HG03025 (cell line): ENCODE measurements around the gene PDZRN3.

Experiments
- ATAC-seq: cut with Tn5 transposase; IDR thresholded peaks from one replicate; pipeline ENCODE4 v1.9.1; 2021; ENCODE audit warnings: mild to moderate bottlenecking, moderate library complexity; ENCODE audit not compliant: unreplicated experiment, low FRiP score

PDZRN3 gene

GRCh38 chr3:73401616-73402279, 223.0 kb downstream of the PDZRN3 start:
- no peak for ATAC-seq

- ATAC-seq = no peak
These were observed 223.7 kb downstream of the PDZRN3 start for GRCh38 chr3:73401059-73401458.

GRCh38 chr3:73399666-73400253, 225.0 kb downstream of the PDZRN3 start:
- no peak for ATAC-seq

GRCh38 chr3:73399106-73399505, 225.6 kb downstream of the PDZRN3 start:
- ATAC-seq = no peak

GRCh38 chr3:73398084-73398483, 226.7 kb downstream of the PDZRN3 start:
- ATAC-seq = no peak

- ATAC-seq = no peak
These were observed 230.5 kb downstream of the PDZRN3 start for GRCh38 chr3:73394240-73394639.

GRCh38 chr3:73393005-73393404, 231.7 kb downstream of the PDZRN3 start:
- ATAC-seq = no peak

GRCh38 chr3:73391984-73392383, 232.8 kb downstream of the PDZRN3 start:
- no peak for ATAC-seq

- no peak for ATAC-seq
These were observed 234.8 kb downstream of the PDZRN3 start for GRCh38 chr3:73389928-73390327.

- ATAC-seq = no peak
These were observed 235.5 kb downstream of the PDZRN3 start for GRCh38 chr3:73389117-73389813.

- ATAC-seq = no peak
These were observed 239.2 kb downstream of the PDZRN3 start for GRCh38 chr3:73385568-73385967.

GRCh38 chr3:73384091-73384906, 240.4 kb downstream of the PDZRN3 start:
- ATAC-seq = no peak

- ATAC-seq = no peak
These were observed 241.2 kb downstream of the PDZRN3 start for GRCh38 chr3:73383470-73384049.

GRCh38 chr3:73381551-73381950, 243.2 kb downstream of the PDZRN3 start:
- ATAC-seq = no peak

GRCh38 chr3:73380735-73381532, 243.8 kb downstream of the PDZRN3 start:
- no peak for ATAC-seq

GRCh38 chr3:73379465-73379864, 245.3 kb downstream of the PDZRN3 start:
- no peak for ATAC-seq

GRCh38 chr3:73378207-73378606, 246.5 kb downstream of the PDZRN3 start:
- no peak for ATAC-seq

- ATAC-seq = no peak
These were observed 258.9 kb downstream of the PDZRN3 start for GRCh38 chr3:73365756-73366397.

GRCh38 chr3:73364517-73364916, 260.2 kb downstream of the PDZRN3 start:
- ATAC-seq = no peak
